ENCODE measurements around the gene LAMTOR3.

- no peak for TF ChIP-seq ZNF274 (IDR thresholded peaks at IDR 0.05; ENCODE audit: low read depth, low read length)
- TF ChIP-seq YY1 (IDR thresholded peaks at IDR 0.05; ENCODE audit: insufficient read depth, insufficient read length), result no peak
- TF ChIP-seq SUZ12 (IDR thresholded peaks at IDR 0.05; ENCODE audit: extremely low read depth, insufficient read depth, insufficient read length), result no peak
These were observed 42.0 kb downstream of the LAMTOR3 start for GRCh38 chr4:99852199-99852749.

All from NT2/D1 (cell line).